GM19240 (cell line): ENCODE data around the gene THOC5.
"Not testable (repeated sequence)": the region's sequence is repeated elsewhere in the genome, so short reads cannot be mapped to it uniquely, and the experiment has no call there.

ENCODE experiments used
- DNase-seq: peaks from one replicate; pipeline ENCODE4 v3.0.0; 2011; ENCODE audit warnings: low spot score; ENCODE audit not compliant: insufficient read length

THOC5 gene

DNA sequence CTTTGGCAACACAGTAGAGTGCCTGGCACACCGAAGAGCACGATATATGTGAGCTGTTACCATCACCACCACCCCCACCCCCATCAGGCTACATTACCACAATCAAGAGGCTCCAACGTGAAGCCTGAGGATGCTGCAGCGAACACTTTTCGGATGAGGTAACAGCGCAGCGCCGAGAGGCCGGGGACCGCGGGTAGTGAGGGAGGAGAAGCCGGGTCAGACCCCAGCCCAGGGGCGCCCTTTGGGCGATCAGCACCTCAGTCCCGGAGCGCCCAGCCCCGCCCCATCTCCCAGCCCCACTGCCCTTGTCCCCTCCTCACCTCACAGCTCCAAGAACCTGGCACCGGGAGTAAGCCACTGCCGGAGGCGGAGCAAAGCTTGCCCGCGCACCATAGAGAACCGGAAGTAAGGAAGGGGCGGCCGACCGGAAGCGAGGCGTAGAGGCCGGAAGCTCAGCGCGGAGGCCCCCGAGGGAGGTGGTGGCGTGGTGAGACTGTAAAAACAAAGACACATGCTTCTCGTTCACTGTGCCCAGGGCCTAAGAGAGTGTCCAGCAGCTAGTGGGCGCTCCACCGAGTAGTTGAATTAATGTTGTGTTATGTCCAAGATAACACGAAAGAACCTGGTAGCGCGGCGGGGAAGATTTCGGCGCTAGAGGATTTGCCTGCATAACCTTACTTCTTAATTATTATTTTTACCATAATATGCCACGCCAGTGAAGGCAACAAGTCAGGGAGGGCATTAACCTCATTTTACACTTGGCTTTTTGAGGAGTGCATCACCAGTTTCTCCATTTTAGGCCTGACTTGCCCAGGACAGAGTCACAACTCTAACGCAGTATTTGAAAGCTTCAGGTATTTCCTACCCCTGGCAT lies at the start of gene THOC5:
TSS of gene THOC5 (minus strand) at position 407 of the 874 bp plus-strand sequence. CDS start 4,610 bp downstream, outside the sequence.
- DNase-seq, result peak; percentile 99

DNA sequence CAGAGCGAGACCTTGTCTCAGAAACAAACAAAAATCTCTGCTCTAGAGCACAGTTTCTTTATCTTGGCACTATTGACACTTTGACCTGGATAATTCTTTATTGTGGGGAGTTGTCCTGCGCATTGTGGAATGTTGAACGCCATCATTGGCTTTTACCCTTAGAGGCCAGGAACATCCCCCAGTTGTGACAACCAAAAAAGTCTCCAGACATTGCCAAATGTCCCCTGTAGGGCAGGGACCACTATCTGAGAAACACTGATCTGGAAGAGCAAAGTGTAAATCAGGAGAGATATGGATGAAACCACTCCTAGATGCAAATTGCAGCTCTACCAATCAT lies 45.1 kb upstream of the THOC5 start:
- no peak for DNase-seq

- not testable (repeated sequence) for DNase-seq
These were observed 44.5 kb upstream of the THOC5 start for GRCh38 chr22:29597871-29598683.

GRCh38 chr22:29596408-29596807 lies 42.9 kb upstream of the THOC5 start:
- no peak for DNase-seq

GRCh38 chr22:29594447-29594846 lies 40.9 kb upstream of the THOC5 start:
- not testable (repeated sequence) for DNase-seq

GRCh38 chr22:29593923-29594322 lies 40.4 kb upstream of the THOC5 start:
- no peak for DNase-seq

GRCh38 chr22:29587938-29588699 lies 34.6 kb upstream of the THOC5 start:
- DNase-seq, result no peak

DNA sequence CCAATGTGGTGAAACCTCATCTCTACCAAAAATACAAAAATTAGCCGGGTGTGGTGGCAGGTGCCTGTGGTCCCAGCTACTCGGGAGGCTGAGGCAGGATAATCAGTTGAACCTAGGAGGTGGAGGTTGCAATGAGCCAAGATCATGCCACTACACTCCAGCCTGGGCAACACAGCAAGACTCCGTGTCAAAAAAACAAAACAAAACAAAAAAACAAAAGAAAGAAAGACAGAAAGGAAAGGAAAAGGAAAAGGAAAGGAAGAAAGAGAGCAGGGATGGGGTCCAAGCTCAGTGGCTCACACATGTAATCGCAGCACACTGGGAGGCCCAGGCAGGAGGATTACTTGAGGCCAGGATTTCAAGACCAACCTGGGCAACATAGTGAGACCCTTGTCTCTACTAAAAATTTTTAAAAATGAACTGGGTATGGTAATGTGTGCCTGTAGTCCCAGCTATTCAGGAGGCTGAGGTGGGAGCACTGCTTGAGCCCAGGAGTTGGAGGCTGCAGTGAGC lies 32.7 kb upstream of the THOC5 start:
- not testable (repeated sequence) for DNase-seq

DNA sequence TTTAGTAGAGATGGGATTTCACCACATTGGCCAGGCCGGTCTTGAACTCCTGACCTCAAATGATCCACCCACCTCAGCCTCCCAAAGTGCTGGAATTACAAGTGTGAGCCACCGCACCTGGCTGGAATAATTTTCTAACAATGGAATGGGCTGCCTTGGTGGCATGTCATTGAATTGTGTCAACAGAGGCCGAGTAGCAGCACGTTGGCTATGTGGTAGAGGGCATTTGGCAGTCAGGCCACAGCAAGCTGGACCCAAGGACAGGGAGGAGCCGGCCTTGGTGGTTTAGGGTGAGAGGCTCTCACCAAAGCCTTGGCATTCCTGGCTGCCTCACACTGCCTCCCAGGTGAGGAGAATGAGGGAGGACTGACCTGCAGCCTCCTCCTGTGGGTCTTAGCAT lies 31.4 kb upstream of the THOC5 start:
- no peak for DNase-seq

GRCh38 chr22:29581799-29582198 lies 28.2 kb upstream of the THOC5 start:
- no peak for DNase-seq

- no peak for DNase-seq
These were observed 26.7 kb upstream of the THOC5 start for GRCh38 chr22:29580200-29580810.

DNA sequence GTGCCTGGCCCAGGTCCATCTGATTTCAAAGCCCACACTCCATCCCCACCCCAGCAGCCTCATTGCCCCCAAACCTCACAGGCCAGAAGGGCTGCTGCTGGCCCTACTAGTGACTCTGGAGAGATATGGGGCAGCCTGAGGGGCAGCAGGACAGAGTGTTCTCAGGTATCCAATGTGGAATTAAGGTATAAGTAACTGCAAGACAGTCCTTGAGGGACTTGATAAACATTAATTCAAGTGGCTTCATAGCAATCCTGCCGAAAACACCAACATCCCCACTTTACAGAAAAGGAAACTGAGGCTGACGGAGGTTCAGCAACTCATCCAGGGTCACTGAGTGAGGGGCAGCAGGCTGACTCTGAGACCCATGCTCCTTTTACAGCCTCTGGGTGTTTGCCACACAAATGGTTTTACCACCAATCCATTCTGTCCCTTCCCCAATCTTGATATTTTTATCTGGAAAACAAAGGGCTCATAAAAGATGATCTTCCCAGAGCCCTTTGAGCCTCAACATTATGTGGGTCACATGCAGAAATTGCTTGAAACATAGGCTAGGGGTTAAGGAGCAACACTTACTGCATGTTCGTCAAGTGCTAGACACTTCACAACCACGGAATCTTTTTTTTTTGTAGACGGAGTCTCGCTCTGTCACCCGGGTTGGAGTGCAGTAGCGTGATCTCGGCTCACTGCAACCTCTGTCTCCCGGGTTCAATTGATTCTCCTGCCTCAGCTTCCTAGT lies 25.1 kb upstream of the THOC5 start:
- no peak for DNase-seq

DNA sequence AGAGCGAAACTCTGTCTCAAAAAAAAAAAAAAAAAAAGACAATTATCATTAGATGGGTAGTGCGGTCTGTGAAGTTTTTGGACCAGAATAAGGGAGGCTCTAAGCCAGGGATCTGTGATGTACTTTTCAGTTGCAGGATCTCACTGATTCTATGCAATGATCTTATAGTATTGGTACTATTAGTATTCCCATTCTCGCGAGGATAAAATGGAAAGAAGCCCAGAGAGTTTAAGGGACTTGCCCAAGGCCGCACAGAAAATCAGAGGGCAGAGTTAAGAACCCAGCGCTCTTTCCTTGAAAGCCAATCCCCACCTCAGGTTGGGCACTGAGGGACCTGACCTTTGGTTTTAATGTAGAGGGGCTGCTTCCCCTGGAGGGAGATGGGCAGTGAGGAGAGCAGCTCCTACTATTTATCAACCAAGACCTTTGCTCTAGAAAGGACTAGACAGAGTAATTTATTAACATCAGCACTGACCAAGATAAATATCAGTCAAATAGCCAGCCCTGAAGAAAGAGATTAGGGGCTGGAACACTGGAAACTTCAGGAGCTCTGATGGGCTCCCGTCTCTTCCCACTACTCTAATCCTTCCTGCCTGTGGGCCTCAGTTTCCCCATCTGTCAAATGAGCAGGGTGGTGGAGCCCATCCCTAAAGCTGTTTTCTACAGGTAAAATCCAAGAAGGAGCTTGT lies 21.3 kb upstream of the THOC5 start:
- DNase-seq, result no peak

GRCh38 chr22:29570912-29571549 lies 17.5 kb upstream of the THOC5 start:
- DNase-seq, result no peak

- DNase-seq, result no peak
These were observed 16.9 kb upstream of the THOC5 start for GRCh38 chr22:29570456-29570855.

DNA sequence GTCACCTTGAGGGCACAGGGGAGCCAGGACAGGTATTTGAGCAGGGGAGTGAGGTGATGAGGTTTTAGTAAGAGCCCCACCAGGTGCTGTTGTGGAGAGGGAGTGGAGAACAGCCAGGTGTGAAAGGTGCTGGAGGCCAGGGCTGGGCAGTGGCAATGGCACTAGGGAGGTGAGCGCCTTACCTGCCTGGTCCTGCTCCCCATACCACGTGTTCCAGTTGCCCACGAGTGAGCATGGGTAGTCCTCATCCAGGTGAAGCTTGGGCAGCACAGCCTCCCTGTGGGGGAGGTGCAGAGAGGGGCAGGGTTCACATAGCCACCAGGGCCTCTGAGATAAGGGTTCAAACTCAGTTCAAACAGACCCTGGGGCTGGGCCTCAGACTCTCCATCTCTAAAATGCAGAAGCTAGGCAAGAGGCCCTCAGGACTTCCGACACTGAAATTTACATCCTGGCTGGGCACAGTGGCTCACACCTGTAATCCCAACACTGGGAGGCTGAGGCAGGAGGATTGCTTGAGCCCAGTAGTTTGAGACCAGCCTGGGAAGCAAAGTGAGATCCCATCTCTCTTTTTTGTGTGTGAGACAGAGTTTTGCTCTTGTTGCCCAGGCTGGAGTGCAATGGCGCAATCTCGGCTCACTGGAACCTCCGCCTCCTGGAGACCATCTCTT lies 15.6 kb upstream of the THOC5 start:
- DNase-seq, result no peak

- DNase-seq, result no peak
These were observed 13.8 kb upstream of the THOC5 start for GRCh38 chr22:29567338-29567737.

DNA sequence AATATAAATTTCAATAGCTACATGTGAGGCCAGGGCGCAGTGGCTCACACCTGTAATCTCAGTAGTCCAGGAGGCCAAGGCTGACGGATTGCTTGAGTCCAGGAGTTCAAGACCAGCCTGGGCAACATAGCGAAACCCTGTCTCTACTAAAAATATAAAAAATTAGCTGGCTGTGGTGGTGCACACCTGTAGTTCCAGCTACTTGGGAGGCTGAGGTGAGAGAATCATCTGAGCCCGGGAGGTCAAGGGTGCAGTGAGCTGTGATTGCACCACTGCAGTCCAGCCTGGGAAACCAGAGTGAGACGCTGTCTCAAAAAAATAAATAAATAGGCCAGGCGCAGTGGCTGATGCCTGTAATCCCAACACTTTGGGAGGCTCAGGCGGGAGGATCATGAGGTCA lies 13.0 kb upstream of the THOC5 start:
- not testable (repeated sequence) for DNase-seq
